ENCODE data around the gene PRAF2.

Gene PRAF2

GRCh38 chrX:49100704-49101628, 27.2 kb upstream of the PRAF2 start:
- H3K4me3 ChIP-seq (ENCODE audit: low read depth, low read length), result peak overlapping the region; percentile 64
- TF ChIP-seq, protein P1, sequence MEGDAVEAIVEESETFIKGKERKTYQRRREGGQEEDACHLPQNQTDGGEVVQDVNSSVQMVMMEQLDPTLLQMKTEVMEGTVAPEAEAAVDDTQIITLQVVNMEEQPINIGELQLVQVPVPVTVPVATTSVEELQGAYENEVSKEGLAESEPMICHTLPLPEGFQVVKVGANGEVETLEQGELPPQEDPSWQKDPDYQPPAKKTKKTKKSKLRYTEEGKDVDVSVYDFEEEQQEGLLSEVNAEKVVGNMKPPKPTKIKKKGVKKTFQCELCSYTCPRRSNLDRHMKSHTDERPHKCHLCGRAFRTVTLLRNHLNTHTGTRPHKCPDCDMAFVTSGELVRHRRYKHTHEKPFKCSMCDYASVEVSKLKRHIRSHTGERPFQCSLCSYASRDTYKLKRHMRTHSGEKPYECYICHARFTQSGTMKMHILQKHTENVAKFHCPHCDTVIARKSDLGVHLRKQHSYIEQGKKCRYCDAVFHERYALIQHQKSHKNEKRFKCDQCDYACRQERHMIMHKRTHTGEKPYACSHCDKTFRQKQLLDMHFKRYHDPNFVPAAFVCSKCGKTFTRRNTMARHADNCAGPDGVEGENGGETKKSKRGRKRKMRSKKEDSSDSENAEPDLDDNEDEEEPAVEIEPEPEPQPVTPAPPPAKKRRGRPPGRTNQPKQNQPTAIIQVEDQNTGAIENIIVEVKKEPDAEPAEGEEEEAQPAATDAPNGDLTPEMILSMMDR (IDR thresholded peaks at IDR 0.05; ENCODE audit: low read depth, low read length), result no peak

DNA sequence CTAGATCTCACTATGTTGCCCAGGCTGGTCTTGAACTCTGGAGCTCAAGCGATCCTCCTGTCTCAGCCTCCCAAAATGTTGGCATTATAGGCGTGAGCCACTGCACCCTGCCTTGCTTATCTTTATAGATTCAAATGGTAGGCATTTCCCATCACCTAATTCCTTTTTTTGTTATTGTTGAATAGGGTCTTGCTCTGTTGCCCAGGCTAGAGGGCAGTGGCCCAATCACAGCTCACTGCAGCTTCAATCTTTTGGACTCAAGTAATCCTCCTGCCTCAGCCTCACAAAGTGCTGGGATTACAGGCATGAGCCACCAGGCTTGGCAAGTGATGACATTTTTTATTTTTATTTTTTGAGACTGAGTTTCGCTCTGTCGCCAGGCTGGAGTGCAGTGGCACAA, 22.6 kb upstream of the PRAF2 start:
- TF ChIP-seq, protein P1 (IDR thresholded peaks at IDR 0.05; ENCODE audit: low read depth, low read length), result no peak
- no peak overlapping the region for H3K4me3 ChIP-seq (ENCODE audit: low read depth, low read length)

DNA sequence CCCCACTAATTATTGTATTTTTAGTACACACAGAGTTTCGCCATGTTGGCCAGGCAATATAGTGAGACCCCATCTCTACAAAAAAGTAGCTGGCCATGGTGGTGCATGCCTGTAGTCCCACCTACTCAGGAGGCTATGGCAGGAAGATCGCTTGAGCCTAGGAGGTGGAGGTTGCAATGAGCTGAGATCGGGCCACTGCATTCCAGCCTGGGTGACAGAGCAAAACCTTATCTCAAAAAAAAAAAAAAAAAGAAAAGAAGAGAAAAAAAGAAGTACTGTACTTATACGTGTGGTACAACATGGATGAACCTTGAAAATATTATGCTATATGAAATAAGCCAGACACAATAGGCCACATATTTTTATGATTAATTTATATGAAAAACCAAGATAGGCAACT, 15.8 kb upstream of the PRAF2 start:
- H3K4me3 ChIP-seq (ENCODE audit: low read depth, low read length), result no peak overlapping the region
- TF ChIP-seq, protein P1 (IDR thresholded peaks at IDR 0.05; ENCODE audit: low read depth, low read length), result no peak

DNA sequence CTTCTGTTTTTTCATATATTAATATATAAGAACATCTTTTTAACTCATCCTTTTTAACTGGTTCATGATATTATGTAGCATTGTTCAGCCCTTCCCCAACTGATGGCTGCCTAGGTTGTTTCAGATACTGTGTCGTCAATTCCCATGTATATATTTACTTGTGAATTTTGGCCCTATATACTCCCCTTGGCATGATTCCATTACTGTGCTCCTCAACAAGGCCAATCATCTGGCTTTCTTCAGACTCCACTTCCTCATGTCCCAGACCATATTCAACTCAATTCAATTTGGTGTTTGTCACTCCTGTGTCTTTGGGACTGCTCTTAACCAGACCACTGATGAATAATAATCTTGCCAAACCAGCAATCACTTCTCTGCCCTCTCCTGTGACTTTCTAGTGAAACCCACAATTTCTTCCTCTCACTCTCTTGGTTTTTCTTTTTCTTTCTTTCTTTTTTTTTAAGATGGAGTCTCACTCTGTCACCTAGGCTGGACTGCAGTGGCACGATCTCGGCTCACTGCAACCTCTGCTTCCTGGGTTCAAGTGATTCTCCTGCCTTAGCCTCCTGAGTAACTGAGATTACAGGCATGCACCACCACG, 8.6 kb upstream of the PRAF2 start:
- TF ChIP-seq, protein P1 (IDR thresholded peaks at IDR 0.05; ENCODE audit: low read depth, low read length), result no peak

GRCh38 chrX:49079489-49080428, 6.0 kb upstream of the PRAF2 start, which contains the start of gene WDR45:
Gene WDR45 (minus strand): TSS chrX:49079887. CDS start chrX:49078095, 1,792 bp downstream.
- H3K4me3 ChIP-seq (ENCODE audit: low read depth, low read length), result peak within 1 kb of the TSS; percentile 63
- TF ChIP-seq, protein P1 (IDR thresholded peaks at IDR 0.05; ENCODE audit: low read depth, low read length), result no peak

More for the DNA sequence above, 8.6 kb upstream of the PRAF2 start:
- H3K4me3 ChIP-seq (ENCODE audit: low read depth, low read length), result no peak overlapping the region

GRCh38 chrX:49077941-49078340, 4.1 kb upstream of the PRAF2 start:
- no peak overlapping the region for H3K4me3 ChIP-seq (ENCODE audit: low read depth, low read length)
- TF ChIP-seq, protein P1 (IDR thresholded peaks at IDR 0.05; ENCODE audit: low read depth, low read length), result no peak

Measured in WI38 (cell line).